Kidney epithelial cell (primary cell): ENCODE measurements around the gene NUDT22. TPM values are rescaled to one million over a fixed set of nuclear protein-coding genes. Genes with fewer than 3 reads are reported as not detected.

Experiments used
- DNase-seq: peaks from one replicate; pipeline ENCODE4 v3.0.0-alpha.2; 2010; ENCODE audit warnings: low read depth
- H3K27me3 ChIP-seq: 2 replicates; pipeline ENCODE4 v1.6.0; 2011; ENCODE audit warnings: low read length; ENCODE audit not compliant: control insufficient read depth, insufficient read depth
- H3K36me3 ChIP-seq: 2 replicates; pipeline ENCODE4 v1.5.1; 2011; ENCODE audit warnings: low read length; ENCODE audit not compliant: control insufficient read depth, insufficient read depth
- H3K4me3 ChIP-seq: 2 replicates; pipeline ENCODE4 v1.5.1; 2011; ENCODE audit warnings: low read depth, mild to moderate bottlenecking, control low read depth, low read length
- total RNA-seq: library from RNA; depleted of rRNA; stranded (reverse); fragments of >200 nt; gene quantifications from 2 replicates; pipeline ENCODE4 v1.2.3, GENCODE V29; 2015
- TF ChIP-seq, protein P1 (sequence below): IDR thresholded peaks from 2 replicates; pipeline ENCODE4 v1.5.1; 2011; ENCODE audit warnings: mild to moderate bottlenecking, moderate library complexity, low read length, control low read depth, inconsistent platforms; ENCODE audit not compliant: insufficient read depth, poor library complexity, severe bottlenecking

Gene NUDT22
- total RNA-seq, 1 donor from 2014 or later: 50.7 TPM

DNA sequence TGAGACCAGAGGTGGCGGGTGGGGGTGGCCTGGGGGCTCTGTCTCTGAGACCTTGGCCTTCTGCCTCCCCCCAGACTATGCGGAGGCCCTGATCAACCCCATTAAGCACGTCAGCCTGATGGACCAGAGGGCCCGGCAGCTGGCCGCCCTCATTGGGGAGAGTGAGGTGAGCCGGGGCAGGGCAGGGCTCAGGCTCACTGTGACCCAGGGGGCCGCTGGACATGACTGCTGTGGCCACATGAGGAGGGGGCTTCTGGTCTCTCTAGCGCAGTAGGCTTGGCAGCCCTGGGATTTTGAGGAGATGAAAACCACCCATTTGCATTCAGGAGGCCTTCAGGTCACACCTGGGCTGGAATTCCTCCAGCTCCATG is 37.9 kb downstream of the NUDT22 start:
- DNase-seq: no peak
- no peak overlapping the region for H3K4me3 ChIP-seq
- no peaks in the 10 kb centered on the region for H3K27me3 ChIP-seq
- peaks cover 3% of the 10 kb centered on the region for H3K36me3 ChIP-seq
- TF ChIP-seq, protein P1, sequence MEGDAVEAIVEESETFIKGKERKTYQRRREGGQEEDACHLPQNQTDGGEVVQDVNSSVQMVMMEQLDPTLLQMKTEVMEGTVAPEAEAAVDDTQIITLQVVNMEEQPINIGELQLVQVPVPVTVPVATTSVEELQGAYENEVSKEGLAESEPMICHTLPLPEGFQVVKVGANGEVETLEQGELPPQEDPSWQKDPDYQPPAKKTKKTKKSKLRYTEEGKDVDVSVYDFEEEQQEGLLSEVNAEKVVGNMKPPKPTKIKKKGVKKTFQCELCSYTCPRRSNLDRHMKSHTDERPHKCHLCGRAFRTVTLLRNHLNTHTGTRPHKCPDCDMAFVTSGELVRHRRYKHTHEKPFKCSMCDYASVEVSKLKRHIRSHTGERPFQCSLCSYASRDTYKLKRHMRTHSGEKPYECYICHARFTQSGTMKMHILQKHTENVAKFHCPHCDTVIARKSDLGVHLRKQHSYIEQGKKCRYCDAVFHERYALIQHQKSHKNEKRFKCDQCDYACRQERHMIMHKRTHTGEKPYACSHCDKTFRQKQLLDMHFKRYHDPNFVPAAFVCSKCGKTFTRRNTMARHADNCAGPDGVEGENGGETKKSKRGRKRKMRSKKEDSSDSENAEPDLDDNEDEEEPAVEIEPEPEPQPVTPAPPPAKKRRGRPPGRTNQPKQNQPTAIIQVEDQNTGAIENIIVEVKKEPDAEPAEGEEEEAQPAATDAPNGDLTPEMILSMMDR: no peak

DNA sequence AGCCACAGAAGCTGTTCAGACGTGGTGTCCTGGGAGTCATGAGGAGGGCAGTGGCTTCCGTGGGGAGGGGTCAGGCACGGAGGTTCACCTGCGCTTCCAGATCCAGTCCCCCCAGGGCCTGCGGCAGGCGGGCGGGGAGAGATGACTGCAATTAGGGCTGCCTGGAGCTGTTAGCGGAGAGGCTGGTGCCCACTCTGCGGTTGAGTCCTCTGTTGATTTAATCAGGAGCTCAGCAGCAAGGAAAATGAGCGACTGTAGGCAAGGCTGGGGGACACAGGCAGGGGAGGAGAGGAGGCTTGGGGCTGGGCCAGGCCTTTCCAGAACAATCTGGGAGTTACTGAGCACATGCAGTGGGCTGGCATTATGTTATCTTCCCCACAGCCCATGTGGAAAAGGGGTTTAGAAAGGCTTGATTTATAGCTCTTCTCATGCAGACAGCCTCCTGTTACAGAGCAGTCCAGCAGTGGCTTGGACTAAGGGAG is 38.3 kb downstream of the NUDT22 start:
- no peak for DNase-seq
- Histone ChIP-seq H3K36me3 (peaks cover 3% of the 10 kb centered on the region), H3K4me3 (no peak overlapping the region), H3K27me3 (no peaks in the 10 kb centered on the region)
- TF ChIP-seq, protein P1: no peak

- TF ChIP-seq, protein P1: no peak
- peaks cover 3% of the 10 kb centered on the region for H3K36me3 ChIP-seq
Measured at GRCh38 chr11:64265176-64266160, 39.4 kb downstream of the NUDT22 start.

DNA sequence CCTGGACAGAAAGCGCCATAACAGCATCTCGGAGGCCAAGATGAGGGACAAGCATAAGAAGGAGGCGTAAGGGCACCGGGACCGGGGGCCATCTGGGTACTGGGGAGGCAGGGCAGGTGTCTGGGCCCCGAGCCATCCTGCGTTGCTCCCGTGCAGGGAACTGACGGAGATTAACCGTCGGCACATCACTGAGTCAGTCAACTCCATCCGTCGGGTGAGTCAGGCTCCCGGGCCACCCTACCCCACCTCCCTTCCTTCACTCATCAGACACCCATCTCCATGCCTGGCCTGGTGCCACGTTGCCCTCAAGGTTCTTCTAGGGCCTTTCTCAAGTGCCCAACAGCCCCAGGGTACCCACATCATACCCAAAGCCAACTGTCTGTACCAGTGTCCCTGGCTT is 40.3 kb downstream of the NUDT22 start:
- H3K4me3 ChIP-seq: no peak overlapping the region
- peaks cover 3% of the 10 kb centered on the region for H3K36me3 ChIP-seq
- no peaks in the 10 kb centered on the region for H3K27me3 ChIP-seq
- TF ChIP-seq, protein P1: no peak
- DNase-seq: no peak

More at GRCh38 chr11:64265176-64266160, 39.4 kb downstream of the NUDT22 start:
- Histone ChIP-seq H3K27me3 (no peaks in the 10 kb centered on the region), H3K4me3 (no peak overlapping the region)
- no peak for DNase-seq

DNA sequence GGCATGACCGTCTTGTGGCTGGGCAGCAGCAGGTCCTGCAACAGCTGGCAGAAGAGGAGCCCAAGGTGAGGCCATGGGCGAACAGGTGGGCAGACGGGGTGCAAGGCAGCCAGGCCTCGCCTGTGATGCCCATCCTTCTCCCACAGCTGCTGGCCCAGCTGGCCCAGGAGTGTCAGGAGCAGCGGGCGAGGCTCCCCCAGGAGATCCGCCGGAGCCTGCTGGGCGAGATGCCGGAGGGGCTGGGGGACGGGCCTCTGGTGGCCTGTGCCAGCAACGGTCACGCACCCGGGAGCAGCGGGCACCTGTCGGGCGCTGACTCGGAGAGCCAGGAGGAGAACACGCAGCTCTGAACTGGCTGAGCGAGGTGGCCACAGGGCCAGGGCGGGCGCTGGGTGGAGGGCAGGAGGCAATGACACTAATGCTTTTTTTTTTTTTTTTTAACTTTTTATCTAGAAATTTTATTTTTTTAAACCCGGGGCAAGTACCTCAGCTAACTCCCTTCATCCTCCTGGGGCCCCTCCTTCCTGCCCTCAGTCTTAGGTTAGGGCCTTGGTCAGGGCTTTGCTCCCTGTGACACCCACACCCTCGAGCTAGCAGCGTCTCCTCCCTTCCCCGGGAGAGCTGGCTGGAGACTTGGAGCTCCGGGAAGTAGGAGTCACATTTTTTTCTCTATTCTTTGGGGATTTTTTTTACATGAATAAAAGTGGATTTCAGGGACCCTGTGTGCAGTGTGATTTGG is 41.3 kb downstream of the NUDT22 start:
- Histone ChIP-seq H3K36me3 (peaks cover 3% of the 10 kb centered on the region), H3K4me3 (no peak overlapping the region), H3K27me3 (no peaks in the 10 kb centered on the region)
- TF ChIP-seq, protein P1: no peak
- DNase-seq: no peak
